ENCODE measurements around the gene BRD3.

BRD3 gene

DNA sequence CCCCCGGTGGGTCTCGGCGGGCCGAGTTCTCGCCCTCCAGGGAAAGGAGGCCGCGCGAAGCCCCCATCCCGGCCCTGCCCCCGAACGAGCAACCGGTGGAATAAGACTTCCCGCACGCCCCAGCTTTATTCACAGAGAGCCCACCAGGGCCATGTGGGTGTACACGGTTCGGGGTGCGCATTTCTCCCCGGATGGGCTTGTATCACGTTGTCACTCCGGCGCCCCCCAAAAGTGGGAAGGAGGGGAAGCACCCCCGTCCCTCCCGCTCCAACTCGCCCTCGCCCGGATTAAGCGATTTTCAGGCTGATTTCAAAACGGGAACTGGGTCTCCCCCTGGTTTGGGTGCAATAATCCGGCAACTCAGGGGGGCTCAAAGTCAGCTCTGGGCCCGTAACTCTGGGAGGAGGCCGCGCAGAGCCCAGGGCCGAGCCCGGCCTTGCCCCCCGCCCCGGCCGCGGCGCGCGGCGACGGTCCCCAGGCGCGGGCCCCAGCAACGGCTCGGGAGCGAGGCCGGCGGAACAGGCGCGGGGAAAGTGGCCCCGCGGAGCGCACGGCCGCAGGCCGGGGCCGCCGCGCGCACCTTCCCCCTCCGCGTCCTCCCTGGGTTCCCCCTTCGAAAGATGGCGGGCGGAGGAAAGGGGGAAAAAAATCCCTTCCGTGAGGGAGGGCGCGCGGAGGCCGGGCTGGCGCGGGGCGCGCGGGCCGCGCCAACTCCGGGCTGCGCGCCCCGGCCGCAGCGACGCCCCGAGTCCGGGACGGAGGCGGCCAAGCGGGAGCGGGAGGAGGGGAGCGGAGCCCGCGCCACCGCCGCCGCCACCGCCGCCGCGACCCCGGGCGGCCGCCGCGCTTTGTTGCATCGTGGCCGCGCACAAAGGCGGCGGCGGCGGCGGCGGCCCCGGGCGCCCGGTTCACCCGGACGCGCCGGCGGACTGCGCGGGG lies 644 bp downstream of the BRD3 start:
- ATAC-seq = no peak
- peak; percentile 54 for DNase-seq

DNA sequence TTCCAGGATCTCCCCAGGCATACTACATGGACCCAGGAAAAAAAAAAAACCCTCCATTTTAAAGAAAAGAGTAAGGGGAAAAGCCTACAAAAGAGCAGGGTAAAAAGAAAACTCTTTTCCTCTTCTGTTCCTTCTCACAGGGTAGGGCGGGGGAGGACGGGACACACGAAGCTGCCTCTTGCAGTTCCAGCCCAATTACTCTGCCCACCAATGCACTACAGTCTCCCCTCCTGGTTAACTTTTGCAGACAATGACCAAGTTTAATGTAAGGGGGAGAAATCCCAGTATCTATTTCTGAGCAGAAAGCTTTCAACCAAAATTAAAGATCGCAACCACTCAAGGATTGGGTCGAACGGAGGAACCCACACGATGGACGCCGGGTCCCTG lies 1.3 kb downstream of the BRD3 start:
- DNase-seq (peak; percentile 28), ATAC-seq (no peak)

DNA sequence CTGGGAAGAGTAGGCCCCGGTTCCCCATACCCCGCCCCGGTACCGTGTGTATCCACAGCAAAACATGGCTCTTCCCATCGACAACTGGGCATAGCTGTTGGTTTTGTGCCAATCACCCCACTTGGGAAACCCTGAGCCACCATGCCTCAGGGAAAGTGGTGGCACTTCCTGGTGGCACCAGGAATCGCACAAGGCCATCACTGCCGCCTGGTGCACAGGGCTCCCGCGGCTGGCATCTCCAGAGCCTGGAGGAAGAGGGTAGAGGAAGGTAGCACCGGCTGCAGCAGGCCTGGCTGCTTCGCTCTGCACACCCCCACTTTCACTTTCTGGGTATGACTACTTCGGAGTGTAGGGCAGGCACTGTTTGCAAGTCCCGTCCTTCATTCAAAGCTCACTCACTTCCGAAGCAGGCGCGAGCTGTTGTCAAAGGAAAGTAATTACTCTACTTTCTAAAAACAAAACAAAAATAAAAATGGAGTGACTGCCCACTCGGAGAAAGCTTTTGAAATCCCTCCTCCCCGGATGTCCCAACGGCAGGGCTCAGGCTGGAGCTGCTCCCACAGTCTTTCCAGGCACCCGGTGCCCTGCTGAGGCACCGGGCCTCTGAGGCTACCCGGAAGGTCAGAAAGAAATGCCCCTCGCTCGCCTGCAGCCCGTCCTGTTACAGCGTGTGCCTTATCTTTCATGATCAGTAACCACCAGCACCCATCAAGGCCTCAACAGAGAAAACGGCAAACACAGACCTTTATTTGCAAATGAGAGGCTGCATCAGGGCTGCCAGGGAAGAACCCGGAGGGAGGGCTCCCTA lies 2.0 kb downstream of the BRD3 start:
- peak; percentile 56 for ATAC-seq
- DNase-seq = peak; percentile 68

DNA sequence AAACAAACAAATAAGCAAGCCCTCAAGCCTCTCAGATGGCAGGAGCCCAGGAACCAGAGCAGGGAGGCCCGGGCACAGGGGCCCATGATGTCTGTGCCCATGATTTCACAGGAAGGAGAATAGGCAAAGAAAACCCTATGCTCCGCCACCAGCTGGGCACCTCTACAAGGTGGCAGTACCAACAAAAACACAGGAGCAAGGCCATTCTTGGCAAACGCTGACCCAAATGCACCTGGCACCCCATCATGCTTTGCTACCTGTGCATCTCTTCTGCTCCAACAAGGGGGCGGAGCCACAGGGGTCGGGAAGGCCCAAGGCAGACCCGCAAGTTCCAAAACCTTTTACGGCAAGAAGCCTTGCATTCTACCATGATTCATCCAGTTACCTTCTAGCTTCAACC lies 3.1 kb downstream of the BRD3 start:
- DNase-seq = no peak

DNA sequence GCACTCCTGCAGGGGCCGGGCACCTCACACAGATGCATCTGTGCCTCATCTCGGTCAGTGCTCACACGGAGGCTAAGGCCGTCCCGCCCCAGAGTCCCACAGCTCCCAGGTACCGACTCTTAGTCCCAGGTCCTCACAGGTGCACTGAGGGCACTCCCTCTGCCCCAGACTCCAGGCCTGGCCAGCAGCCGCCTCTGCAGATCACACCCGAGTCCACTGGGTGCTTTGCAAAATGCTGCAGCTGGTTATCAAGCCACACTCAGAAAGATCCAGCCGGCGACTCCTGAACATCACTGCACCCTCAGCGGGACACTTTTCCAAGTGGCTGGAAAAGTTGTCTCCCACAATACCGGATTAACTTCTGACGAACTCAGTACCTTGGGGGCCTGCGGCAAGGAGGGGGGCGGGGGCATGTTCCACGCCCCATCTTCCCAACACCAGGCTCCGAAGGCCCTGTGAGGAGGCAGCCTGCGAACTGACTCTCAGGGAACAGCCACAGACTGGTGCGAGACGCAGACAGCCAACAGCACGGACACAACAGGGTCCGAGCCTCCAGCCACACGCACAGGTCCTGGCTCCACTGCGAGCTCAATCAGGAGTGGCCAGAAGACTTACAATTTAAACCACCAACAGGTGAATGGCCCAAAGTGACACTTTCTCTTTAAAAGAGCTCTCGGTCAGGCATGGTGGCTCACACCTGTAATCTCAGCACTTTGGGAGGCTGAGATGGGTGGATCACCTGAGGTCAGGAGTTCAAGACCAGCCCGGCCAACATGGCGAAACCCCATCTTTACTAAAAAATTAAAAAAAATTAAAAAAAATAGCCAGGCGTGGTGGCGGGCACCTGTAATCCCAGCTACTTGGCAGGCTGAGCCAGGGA lies 4.0 kb downstream of the BRD3 start:
- no peak for DNase-seq
- ATAC-seq = no peak

More for the DNA sequence above, 3.1 kb downstream of the BRD3 start:
- no peak for ATAC-seq

DNA sequence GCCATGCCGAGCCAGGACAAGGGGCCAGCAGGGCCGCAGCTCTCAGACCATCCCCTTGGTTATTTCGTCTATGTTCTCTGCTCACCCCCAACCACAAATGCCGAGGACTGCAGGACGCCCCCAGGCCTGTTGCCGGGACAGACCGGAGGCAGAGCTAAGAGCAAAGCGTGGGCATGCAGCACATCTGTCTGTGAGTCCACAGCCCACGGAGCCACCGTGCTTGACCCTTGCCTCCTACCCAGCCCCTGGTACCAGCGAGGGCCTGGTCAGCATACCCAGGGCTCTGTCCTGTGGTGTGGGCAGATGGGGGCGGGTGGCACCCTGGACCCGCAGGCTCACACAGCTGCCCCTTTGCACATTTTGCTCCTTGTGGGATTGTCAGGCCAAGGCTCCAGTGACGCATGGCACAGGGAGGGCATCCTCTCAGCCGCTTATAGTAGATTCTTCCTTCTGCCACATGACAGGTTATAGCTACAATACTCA lies 4.7 kb downstream of the BRD3 start:
- DNase-seq = no peak
- ATAC-seq = no peak

DNA sequence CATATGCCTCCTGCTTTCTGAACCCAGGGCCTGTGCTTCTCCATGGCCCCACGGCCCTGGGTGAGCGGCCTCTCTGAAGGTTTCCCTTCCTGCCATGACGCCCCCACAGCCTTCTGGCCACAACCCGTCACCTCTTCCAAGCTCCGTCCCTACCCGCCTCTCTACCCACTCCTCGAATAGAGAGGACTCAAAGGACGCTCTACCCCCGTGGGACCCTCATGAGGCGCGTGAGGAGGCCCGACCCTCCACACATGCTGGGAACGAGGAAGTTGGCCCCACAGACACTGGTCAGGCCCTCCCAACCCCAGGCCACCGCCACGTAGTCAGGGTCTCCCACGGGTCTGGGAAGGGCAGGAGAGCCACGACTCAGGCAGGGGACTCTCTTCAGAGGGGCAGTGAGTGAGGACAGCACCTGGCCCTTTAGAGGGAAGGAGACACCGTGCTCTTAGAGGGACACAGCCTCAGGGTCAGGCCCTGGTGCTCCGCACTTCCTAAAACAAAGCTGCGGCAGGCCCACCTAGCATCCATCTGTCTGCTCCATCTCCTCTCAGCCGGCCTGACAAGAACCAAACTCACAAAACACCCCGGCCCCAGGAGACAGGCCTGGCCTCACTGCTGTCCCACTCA lies 5.3 kb downstream of the BRD3 start:
- ATAC-seq (no peak), DNase-seq (no peak)

DNA sequence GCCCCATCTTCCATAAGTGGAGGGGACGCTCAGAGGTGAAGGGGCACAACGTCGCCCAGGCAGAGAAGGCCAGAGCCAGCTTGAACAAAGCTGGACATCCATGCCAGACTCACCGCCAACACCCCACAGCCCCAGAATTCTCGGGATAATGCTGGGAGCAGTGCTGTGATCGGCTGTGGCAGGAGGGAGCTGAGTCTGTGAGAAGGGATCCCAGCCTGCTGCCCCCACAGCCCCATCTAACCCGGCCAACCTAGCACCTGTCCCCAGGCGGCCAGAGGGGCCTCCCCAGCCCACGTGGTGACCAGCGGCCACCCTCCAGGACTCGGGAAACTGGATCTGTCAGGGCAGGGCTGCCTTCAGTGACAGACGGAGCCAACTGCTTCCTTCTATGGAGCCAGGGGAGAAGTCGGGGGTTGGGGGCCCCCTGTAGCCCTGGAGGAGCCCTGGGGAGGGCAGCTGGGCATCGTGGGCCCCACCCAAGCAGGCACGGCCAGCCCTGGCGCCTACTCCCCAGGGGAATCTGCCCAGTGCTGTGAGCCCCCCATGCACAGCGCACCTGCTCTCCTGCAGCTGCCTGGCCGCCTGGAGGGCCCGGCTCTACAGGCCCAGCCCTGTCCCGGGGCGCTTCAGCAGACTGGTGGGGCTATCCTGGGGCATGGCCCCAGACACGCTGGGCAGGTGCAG lies 6.0 kb downstream of the BRD3 start:
- no peak for DNase-seq
- no peak for ATAC-seq

DNA sequence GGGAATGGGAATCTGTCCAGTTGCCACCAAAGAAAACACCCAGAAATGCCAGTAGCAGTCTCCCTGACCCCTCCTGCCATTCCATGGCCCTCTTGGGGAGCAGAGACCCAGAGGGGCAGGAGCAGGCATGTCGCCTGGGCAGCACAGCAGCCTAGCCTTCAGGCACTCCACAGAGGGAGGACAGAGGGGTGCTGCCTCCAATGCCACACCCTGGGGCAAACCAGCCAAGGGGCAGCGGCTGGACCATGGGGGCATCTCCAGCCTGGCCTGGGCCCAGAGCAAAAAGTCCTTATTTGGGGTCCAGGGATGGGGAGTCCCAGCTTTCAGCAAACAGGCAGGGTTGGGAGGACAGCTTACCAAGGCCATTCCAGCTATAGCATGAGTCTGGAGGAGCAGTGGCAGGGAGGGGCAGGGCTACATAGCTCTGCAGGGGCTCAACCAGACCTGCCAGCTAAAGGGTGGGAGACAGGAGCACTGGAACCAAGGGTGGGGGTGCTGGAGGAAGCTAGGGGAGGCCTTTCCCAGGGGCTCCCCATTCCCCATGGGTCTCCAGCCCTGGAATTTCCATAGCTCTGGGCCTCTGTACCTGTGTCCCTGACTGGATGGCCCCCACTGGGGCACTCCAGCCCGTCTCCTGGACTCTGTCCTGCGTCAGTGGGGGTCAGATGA lies 6.7 kb downstream of the BRD3 start:
- ATAC-seq (no peak), DNase-seq (no peak)

DNA sequence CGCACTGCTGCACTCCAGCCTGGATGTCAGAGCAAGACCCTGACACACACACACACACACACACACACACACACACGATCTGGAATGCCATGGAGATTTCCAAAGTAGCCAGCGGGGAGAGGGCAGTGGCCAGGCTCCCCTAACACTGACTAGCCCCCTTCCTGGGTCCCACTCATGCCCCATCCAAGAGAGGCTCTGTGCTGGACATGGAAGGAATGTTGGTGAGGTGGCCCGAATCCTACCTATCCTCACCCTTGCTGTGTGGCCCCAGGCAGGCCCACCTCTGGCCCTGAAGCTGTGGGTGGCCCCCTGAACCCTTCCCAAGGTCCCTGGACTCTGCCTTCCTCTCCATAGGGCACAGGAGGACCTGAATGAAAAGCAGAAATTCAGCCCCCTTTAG lies 7.3 kb downstream of the BRD3 start:
- DNase-seq = no peak
- ATAC-seq = no peak

DNA sequence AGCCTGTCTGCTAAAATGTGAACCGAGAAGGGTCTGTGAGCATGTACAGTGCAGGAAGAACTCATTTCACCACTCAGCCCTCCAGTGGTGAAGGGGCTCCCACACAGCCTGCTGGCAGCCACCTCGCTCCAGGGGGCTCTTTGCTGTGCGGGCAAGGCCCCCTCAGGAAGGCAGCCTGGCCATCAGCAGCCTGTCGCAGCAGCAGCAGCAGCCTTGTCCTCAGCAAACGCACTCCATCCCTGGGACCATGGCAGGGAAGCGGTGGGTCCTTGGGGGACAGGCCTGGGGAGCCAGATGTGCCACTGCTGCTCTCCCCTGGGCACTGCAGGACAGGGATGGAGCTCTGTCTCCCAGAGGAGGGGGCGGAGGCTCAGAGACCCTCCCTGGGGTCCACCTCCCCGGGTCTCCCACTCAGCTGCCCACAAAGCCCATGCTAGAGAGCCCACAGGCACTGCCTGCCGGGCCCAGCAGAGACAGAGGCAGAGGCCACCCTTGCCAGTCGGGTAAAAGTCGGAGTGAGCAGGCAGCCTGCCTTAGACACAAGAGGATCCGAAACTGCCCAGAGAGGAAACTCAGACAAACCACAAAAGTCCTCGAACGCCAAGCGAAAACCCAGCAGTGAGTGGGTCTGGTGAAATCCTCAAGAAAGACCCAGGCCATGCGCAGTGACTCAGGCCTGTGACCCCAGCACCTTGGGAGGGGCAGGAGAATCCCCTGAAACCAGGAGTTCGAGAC lies 8.0 kb downstream of the BRD3 start:
- ATAC-seq = peak; percentile 55
- DNase-seq = peak; percentile 34

DNA sequence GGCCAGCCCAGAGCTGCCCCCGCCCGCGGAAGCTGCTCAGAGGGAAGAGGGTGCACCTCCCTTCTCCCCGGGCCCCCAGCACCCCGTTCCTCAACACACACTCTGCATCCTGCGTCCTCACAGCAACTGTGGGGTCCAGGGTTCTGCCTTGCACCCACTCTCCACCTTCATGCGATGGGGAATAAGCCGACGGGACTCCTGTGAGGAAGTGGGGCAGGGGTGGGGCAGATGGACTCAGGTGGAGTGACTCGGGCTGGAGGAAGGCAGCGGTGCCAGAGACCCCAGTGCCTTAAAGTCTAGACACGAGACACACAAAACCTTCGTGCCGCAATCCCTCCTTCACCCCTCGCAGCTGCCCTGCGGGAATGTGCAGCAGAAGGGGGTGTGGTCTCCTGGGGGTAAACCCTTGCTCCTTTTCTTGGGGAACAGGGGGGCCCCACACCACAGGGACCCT lies 8.6 kb downstream of the BRD3 start:
- DNase-seq = no peak
- no peak for ATAC-seq

DNA sequence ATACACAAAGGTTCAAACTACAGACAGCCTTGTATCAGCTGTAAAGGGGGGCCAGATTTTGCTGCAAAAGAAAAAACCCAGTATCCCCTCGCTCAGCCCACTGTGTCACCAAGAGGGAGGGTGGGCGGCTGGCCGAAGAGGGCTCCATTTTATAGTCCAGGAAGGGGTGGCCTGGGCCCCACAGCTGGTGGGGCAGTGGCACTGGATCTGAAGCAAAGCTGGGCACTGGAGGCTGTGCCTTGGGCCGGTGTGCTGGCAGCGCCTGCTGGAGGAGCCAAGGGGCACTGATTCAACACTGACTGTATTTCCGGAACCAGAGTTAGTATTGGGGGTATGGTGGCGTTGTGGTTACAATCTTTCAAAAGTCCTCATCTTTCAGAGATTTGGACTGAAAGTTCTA lies 9.1 kb downstream of the BRD3 start:
- ATAC-seq (no peak), DNase-seq (no peak)

DNA sequence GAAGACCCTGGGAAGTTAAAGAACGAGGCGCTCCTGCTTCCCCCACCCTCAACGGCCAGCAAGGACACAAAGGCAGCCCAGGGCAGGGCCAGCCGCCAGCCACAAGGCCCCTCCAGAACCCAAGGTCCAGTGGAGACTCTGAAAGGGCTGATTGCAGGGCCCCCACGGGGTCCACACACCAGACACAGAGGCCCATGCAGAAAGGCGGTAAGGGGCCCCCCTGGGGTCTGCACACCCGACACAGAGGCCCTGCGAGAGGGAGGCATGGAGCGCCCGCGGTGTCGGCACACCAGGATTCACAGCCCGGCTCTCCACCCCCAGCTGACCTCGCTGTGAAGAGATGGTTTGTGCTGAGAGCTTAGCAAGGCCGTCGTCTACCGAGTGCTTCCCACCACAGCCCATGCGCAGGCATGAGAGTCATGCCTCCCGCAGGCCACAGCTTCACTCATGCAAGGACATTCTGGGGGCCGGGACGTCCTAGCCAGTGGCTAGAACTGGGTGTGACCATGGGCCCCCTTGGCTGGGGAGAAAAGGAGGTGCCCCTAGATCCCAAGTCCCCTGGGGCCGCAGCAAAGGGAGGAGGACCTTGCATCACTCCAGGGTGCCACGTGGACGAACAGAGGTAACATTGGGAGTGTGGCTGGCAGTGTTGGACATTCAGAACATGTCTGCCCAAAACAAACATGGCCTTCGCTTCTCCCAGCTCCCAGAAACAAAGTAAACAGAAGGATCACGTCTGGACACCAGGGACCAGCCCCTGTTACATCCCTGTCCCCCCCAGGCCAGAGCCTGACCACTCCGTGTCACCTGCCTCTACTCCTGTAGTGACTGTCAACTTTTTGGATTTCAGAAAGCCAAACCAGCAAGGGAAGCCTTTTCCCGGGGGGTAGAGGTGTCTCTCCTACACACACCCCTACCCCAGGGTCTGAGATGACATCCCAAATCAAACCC lies 9.8 kb downstream of the BRD3 start:
- ATAC-seq = no peak
- no peak for DNase-seq

DNA sequence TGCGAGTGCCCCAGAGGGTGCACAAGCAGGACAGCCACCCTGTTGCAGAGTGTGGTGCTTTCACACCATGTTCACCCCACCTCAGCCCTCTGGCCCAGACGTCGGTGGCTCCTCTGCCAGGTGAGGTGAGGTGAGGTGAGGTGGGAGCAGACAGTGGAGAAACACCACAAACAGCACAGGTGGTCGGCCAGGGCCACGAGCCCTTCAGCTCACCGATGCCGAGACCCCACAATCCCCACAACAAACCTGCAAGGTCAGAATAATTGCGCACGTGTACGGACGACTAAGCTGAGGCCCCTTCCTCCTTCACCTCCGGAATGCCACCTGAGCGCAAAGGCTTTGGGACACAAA lies 10.5 kb downstream of the BRD3 start:
- ATAC-seq = no peak
- DNase-seq = no peak

DNA sequence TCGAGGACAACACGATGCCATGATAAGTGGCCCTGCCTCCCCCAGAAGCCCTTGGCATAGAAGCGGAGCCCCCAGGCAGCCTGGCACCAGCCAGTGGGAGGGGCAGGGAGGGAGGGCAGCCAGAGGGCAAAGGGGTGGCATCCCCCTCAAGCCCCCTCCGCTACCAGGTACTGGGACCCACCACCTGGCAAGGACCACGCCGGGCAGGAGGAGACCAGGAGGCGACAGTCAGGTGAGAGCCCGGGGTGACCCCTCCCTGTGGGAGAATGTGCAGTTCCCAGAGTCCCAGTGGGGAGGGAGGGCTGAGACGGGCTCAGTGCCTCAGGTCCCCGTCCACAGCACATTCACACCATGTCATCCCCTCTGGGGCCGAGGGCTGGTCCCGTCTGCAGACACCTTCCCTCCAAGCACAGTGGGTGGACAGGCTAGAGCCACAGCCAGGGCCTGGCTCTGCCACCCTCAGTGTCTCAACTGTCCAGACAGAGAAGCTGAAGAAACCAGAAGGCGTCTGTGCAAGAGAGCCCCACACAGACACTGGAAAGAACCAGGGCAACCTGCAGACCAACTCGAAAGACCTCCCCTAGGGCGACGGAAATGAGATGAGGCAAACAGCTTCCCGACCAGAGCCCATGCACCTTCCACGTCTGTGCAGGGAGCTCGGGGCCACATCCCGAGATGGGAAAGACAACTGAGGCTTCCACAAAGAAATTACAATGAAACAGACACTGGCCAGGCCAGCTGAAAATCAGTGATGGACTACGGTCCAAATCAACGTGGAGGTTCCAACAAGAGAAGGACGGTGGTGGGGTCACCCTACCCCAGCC lies 11.1 kb downstream of the BRD3 start:
- ATAC-seq = no peak
- peak; percentile 1 for DNase-seq

DNA sequence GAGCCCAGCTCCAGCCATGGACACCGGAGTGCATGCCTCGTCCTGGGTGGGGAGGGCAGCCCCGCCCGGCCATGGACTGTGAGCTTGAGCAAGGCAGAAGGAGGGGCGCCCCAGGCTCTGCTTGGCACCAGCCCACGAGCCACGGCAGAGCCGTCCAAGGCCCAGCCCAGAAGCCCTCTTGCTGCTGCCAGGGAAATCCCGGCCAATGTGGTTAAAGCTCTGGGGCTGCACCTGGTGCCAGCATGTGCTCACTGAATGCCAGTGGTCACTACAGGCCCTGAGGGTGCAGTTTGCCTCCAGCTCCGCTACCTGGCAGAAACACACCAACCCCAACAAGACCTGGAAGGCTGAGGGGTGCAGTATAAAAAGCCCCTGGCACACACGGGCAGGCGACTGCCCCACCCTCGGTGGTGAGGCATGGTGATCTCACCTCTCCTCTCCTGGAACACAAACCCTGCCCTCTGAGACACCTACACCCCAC lies 11.8 kb downstream of the BRD3 start:
- DNase-seq (peak; percentile 1), ATAC-seq (no peak)
